CD14-positive monocyte (primary cell): Measurements from ENCODE around the gene XKRX. TPM values are rescaled to one million over a fixed set of nuclear protein-coding genes. Genes with fewer than 3 reads are reported as not detected.

Experiments
- DNase-seq, 3 donors: peaks; one replicate each; pipeline ENCODE4 v3.0.0-alpha.2; 2011 to 2022
- H2AFZ ChIP-seq: 2 replicates; pipeline ENCODE4 v1.6.0; 2012; ENCODE audit warnings: mild to moderate bottlenecking, low read depth, low read length, inconsistent platforms; ENCODE audit not compliant: insufficient read depth, poor library complexity, severe bottlenecking
- H3K27ac ChIP-seq, 2 donors: 1 replicate in 1 of 2; 2 replicates in 1 of 2; pipeline ENCODE4 v1.5.1; 2012 to 2013; ENCODE audit warnings: low read length in 2 of 2, control low read depth in 1 of 2, inconsistent platforms in 1 of 2, low read depth in 1 of 2, mild to moderate bottlenecking in 1 of 2
- H3K27me3 ChIP-seq, 2 donors: one replicate each; pipeline versions ENCODE4 v1.6.0 to v1.6.1; 2011 to 2013; ENCODE audit warnings: low read length in 2 of 2; ENCODE audit not compliant: control insufficient read depth in 2 of 2, insufficient read depth in 2 of 2
- H3K36me3 ChIP-seq, 2 donors: replicated peaks in 1 of 2; 1 replicate in 1 of 2; 2 replicates in 1 of 2; pipeline versions ENCODE4 v1.5.1 to v1.6.1; 2012 to 2013; ENCODE audit warnings: low read length in 2 of 2, control low read depth in 1 of 2, inconsistent platforms in 1 of 2, mild to moderate bottlenecking in 1 of 2; ENCODE audit not compliant: insufficient read depth in 2 of 2, control insufficient read depth in 1 of 2
- H3K4me1 ChIP-seq, 2 donors: 1 replicate in 1 of 2; 2 replicates in 1 of 2; pipeline versions ENCODE4 v1.5.1 to v1.6.1; 2012 to 2013; ENCODE audit warnings: low read length in 2 of 2, control low read depth in 1 of 2, inconsistent platforms in 1 of 2, mild to moderate bottlenecking in 1 of 2, moderate library complexity in 1 of 2; ENCODE audit not compliant: insufficient read depth in 2 of 2, control insufficient read depth in 1 of 2
- H3K4me2 ChIP-seq: replicated peaks from 2 replicates; pipeline ENCODE3; 2012; ENCODE audit warnings: low read length, moderate library complexity, mild to moderate bottlenecking; ENCODE audit not compliant: poor library complexity, severe bottlenecking; ENCODE audit errors: extremely low read depth
- H3K4me3 ChIP-seq, 3 experiments: fragments of 200-600 bp in 1 of 3; sonication (generic) in 1 of 3; replicated peaks in 1 of 3; 1 replicate in 2 of 3; 2 replicates in 1 of 3; pipeline ENCODE4 v1.5.1; 2011 to 2013; ENCODE audit warnings: low read length in 3 of 3, mild to moderate bottlenecking in 3 of 3, control low read depth in 2 of 3, low read depth in 2 of 3, inconsistent platforms in 1 of 3, moderate library complexity in 1 of 3
- H3K79me2 ChIP-seq: 2 replicates; pipeline ENCODE4 v1.6.0; 2012; ENCODE audit warnings: mild to moderate bottlenecking, control low read depth, inconsistent platforms, low read length, moderate library complexity; ENCODE audit not compliant: insufficient read depth
- H3K9ac ChIP-seq: 2 replicates; pipeline ENCODE4 v1.6.0; 2017; ENCODE audit warnings: low read length, mild to moderate bottlenecking; ENCODE audit not compliant: insufficient read depth, poor library complexity, severe bottlenecking
- H3K9me3 ChIP-seq, 2 donors: replicated peaks in 1 of 2; 1 replicate in 1 of 2; 2 replicates in 1 of 2; pipeline versions ENCODE4 v1.5.1 to v1.6.1; 2012 to 2013; ENCODE audit warnings: low read length in 2 of 2, control low read depth in 1 of 2; ENCODE audit not compliant: control insufficient read depth in 1 of 2, insufficient read depth in 1 of 2
- H4K20me1 ChIP-seq: 2 replicates; pipeline ENCODE4 v1.6.0; 2012; ENCODE audit warnings: mild to moderate bottlenecking, low read length, control low read depth, moderate library complexity; ENCODE audit not compliant: insufficient read depth
- H3K27ac Mint-ChIP-seq, 7 donors: one replicate each; pipeline ENCODE4 v1.8.0; 2020; ENCODE audit warnings: mild to moderate bottlenecking in 7 of 7, mixed read lengths in 7 of 7, moderate library complexity in 6 of 7, inconsistent platforms in 2 of 7
- H3K27me3 Mint-ChIP-seq, 3 donors: one replicate each; pipeline ENCODE4 v1.8.0; 2021 to 2022; ENCODE audit warnings: low read depth in 3 of 3, mild to moderate bottlenecking in 3 of 3, mixed read lengths in 3 of 3, moderate library complexity in 3 of 3, inconsistent platforms in 1 of 3
- H3K36me3 Mint-ChIP-seq, 2 donors: one replicate each; pipeline ENCODE4 v1.8.0; 2020; ENCODE audit warnings: mixed read lengths in 2 of 2, inconsistent platforms in 1 of 2, mild to moderate bottlenecking in 1 of 2
- H3K4me1 Mint-ChIP-seq: one replicate; pipeline ENCODE4 v1.8.0; 2020; ENCODE audit warnings: mild to moderate bottlenecking, mixed read lengths
- H3K4me3 Mint-ChIP-seq, 2 donors: one replicate each; pipeline ENCODE4 v1.8.0; 2020; ENCODE audit warnings: mild to moderate bottlenecking in 2 of 2, mixed read lengths in 2 of 2, moderate library complexity in 1 of 2
- H3K9me3 Mint-ChIP-seq, 7 donors: one replicate each; pipeline ENCODE4 v1.8.0; 2020 to 2022; ENCODE audit warnings: mixed read lengths in 7 of 7, mild to moderate bottlenecking in 6 of 7, moderate library complexity in 6 of 7, inconsistent platforms in 2 of 7
- WGBS: methylation state at CpG from one replicate; pipeline ENCODE4 v1.1.5; 2013; ENCODE audit warnings: missing lambda C conversion rate; ENCODE audit not compliant: insufficient coverage; 5-methylcytosine and 5-hydroxymethylcytosine counted together
- intact Hi-C, 2 donors: fragments of 100-400 bp; cut with micrococcal nuclease; formaldehyde crosslinking; loops; one replicate each; pipeline versions ENCODE4 v1.15.0 to v1.15.1; 2023
- polyA plus RNA-seq, 3 donors: library from polyadenylated mRNA; depleted of rRNA in 1 of 3; unstranded in 2 of 3; stranded (reverse) in 1 of 3; fragments of 300-500 nt in 2 of 3; fragments of >200 nt in 1 of 3; fragmentation: Illumina TruSeq in 2 of 3; gene quantifications; 1 replicate in 2 of 3; 2 replicates in 1 of 3; pipeline ENCODE4 v1.2.3, GENCODE V29; 2012 to 2021
- TF ChIP-seq, protein P1 (sequence below): fragments of 200-600 bp; IDR thresholded peaks from one replicate; pipeline ENCODE4 v1.8.0; 2022; ENCODE audit warnings: antibody characterized with exemption, mild to moderate bottlenecking

XKRX gene
- polyA plus RNA-seq, 3 donors = not detected

DNA sequence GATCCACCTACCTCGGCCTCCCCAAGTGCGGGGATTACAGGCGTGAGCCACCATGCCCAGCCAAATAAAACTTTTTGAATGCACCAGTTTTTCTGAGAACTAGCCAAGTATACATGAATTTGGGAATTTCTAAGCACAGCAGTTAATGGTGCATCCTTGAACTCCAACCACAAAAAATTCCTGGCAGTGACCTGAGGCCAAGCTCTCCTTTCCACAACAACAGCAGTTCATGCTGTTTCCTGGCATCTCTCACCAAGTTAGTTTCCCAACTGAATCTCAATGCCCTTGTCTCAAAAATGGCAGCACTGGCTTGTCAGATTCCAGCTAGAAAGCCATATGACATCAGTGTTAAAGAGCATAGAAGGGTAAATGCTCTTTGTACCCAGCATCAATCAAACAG lies 15.9 kb upstream of the XKRX start:
- Mint-ChIP-seq H3K27ac (no peak overlapping the region), H3K36me3 (no peaks in the 10 kb centered on the region), H3K4me1 (no peaks in the 10 kb centered on the region), H3K27me3 (peaks cover 0 to 7% (median 2%) of the 10 kb centered on the region in 3 donors), H3K9me3 (no peaks in the 10 kb centered on the region), H3K4me3 (no peak overlapping the region)
- no peak for DNase-seq
- Histone ChIP-seq H3K4me1 (no peaks in the 10 kb centered on the region), H3K79me2 (no peaks in the 10 kb centered on the region), H2AFZ (no peak overlapping the region), H3K27me3 (no peaks in the 10 kb centered on the region), H3K4me2 (no peak overlapping the region), H3K36me3 (no peaks in the 10 kb centered on the region), H3K9me3 (no peaks in the 10 kb centered on the region), H3K4me3 (no peak overlapping the region), H3K9ac (no peak overlapping the region), H4K20me1 (no peaks in the 10 kb centered on the region), H3K27ac (no peak overlapping the region)
- intact Hi-C loops = no loop called here
- WGBS = no CpG with 5 or more reads among the region's 3 CpGs
- TF ChIP-seq, protein P1, sequence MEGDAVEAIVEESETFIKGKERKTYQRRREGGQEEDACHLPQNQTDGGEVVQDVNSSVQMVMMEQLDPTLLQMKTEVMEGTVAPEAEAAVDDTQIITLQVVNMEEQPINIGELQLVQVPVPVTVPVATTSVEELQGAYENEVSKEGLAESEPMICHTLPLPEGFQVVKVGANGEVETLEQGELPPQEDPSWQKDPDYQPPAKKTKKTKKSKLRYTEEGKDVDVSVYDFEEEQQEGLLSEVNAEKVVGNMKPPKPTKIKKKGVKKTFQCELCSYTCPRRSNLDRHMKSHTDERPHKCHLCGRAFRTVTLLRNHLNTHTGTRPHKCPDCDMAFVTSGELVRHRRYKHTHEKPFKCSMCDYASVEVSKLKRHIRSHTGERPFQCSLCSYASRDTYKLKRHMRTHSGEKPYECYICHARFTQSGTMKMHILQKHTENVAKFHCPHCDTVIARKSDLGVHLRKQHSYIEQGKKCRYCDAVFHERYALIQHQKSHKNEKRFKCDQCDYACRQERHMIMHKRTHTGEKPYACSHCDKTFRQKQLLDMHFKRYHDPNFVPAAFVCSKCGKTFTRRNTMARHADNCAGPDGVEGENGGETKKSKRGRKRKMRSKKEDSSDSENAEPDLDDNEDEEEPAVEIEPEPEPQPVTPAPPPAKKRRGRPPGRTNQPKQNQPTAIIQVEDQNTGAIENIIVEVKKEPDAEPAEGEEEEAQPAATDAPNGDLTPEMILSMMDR = no peak

DNA sequence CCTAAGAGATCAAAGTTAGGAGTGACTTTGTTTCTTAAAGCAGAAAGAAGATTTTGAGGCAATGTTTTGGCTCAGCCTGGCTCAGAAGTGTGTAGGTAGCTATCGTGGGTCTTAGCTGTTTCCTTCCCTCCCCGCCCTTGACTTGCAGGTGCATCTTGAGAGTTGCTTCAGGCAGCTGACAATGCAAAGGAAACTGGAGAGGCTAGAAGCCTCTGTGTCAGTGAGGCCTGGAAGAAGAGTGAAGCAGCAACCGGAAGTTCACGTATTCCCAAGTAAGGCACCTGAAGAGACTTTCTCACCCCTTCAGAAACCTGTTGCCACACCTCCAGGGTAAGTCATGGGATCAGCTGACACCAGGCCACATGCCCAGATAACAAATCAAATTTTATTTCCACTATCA lies 10.6 kb upstream of the XKRX start:
- TF ChIP-seq, protein P1 = no peak
- DNase-seq = no peak
- H3K36me3 Mint-ChIP-seq = no peaks in the 10 kb centered on the region
- H3K36me3 ChIP-seq = no peaks in the 10 kb centered on the region
- H3K4me3 Mint-ChIP-seq = no peak overlapping the region
- H3K9me3 ChIP-seq = no peaks in the 10 kb centered on the region
- no peaks in the 10 kb centered on the region for H3K4me1 ChIP-seq
- 29% methylated on average over 1 of the region's 4 CpGs for WGBS
- no peaks in the 10 kb centered on the region for H3K4me1 Mint-ChIP-seq
- no peak overlapping the region for H2AFZ ChIP-seq
- H3K9ac ChIP-seq = no peak overlapping the region
- no peaks in the 10 kb centered on the region for H4K20me1 ChIP-seq
- no peak overlapping the region for H3K27ac Mint-ChIP-seq
- H3K9me3 Mint-ChIP-seq = peaks cover 0 to 9% (median 0%) of the 10 kb centered on the region in 7 donors
- H3K27me3 ChIP-seq = no peaks in the 10 kb centered on the region
- H3K4me3 ChIP-seq = no peak overlapping the region
- no peak overlapping the region for H3K4me2 ChIP-seq
- H3K27ac ChIP-seq = no peak overlapping the region
- peaks cover 0 to 6% (median 1%) of the 10 kb centered on the region in 3 donors for H3K27me3 Mint-ChIP-seq
- intact Hi-C loops = no loop called here
- H3K79me2 ChIP-seq = no peaks in the 10 kb centered on the region
